Gastrocnemius medialis (tissue), 4 donors: ENCODE measurements around the gene CHST13.

Experiments
- CTCF ChIP-seq, 5 experiments: fragments of 450-650 bp in 3 of 5; fragments of 200-600 bp in 2 of 5; sonication (generic) in 2 of 5; IDR thresholded peaks in 4 of 5; conservative IDR thresholded peaks in 1 of 5; 1 replicate in 4 of 5; 2 replicates in 1 of 5; pipeline ENCODE4 v1.5.1; 2016 to 2019; ENCODE audit warnings: antibody characterized with exemption in 5 of 5, mild to moderate bottlenecking in 3 of 5, moderate library complexity in 3 of 5
- POLR2A ChIP-seq, 2 donors: fragments of 450-650 bp; IDR thresholded peaks; one replicate each; pipeline ENCODE4 v1.6.1; 2017; ENCODE audit warnings: antibody characterized with exemption in 2 of 2, mild to moderate bottlenecking in 2 of 2, moderate library complexity in 2 of 2

GRCh38 chr3:126571078-126571477 lies 47.1 kb downstream of the CHST13 start:
- TF ChIP-seq CTCF (IDR thresholded peaks at IDR 0.05 in 4 of 5, conservative IDR thresholded peaks at IDR 0.05 in 1 of 5): no peak
- no peak for TF ChIP-seq POLR2A (IDR thresholded peaks at IDR 0.05)
